HepG2 (cell line): Measurements from ENCODE around the gene DPYSL3. TPM values are rescaled to one million over a fixed set of nuclear protein-coding genes. Genes with fewer than 3 reads are reported as not detected.

Source experiments
- ATAC-seq: fragments of 200-7000 bp; cut with Tn5 transposase; 3 replicates; pipeline ENCODE4 v1.9.1; 2020; ENCODE audit warnings: mild to moderate bottlenecking, moderate library complexity
- BruUV-seq: library from RNA; stranded (reverse); fragments of 400-500 nt; replicated peaks from 2 replicates; lab custom pipeline; 2021; lab: Mats Ljungman, UMichigan
- CTCF ChIA-PET: fragments of 300-600 bp; formaldehyde crosslinking; extraction: SDS; loops from one replicate; lab custom pipeline; 2021; ENCODE audit warnings: low total read pairs, inconsistent platforms, low intra/inter-chr PET ratio; lab: Yijun Ruan, JAX
- POLR2A ChIA-PET: fragments of 350-600 bp; sonication (Branson Sonifier 250); formaldehyde crosslinking; loops from one replicate; lab custom pipeline; 2020; ENCODE audit warnings: antibody characterized with exemption, inconsistent platforms; lab: Yijun Ruan, JAX
- DNase-seq: peaks from one replicate; pipeline ENCODE4 v3.0.0-alpha.2; 2015; ENCODE audit warnings: low spot score
- FAIRE-seq: peaks from 3 replicates; lab custom pipeline; 2011; peaks lifted over from hg19 to GRCh38; lab: Jason Lieb, UNC
- H2AFZ ChIP-seq: one replicate; pipeline ENCODE4 v1.6.1; 2011; ENCODE audit warnings: low read length, inconsistent platforms
- H3K27ac ChIP-seq: fragments of 300-600 bp; 3 replicates; pipeline ENCODE4 v1.8.0; 2011; ENCODE audit warnings: mixed run types, mild to moderate bottlenecking, mixed read lengths, low read length, inconsistent platforms; ENCODE audit not compliant: insufficient read depth; ENCODE audit errors: extremely low read length
- H3K27me3 ChIP-seq, 2 experiments: fragments of 200-600 bp in 1 of 2; 2 replicates in 1 of 2; 3 replicates in 1 of 2; pipeline versions ENCODE4 v1.6.0 to v1.8.0; 2011; ENCODE audit warnings: low read length in 2 of 2, mild to moderate bottlenecking in 2 of 2, moderate library complexity in 2 of 2, inconsistent platforms in 1 of 2; ENCODE audit not compliant: insufficient read depth in 2 of 2, control insufficient read depth in 1 of 2
- H3K36me3 ChIP-seq, 2 experiments: fragments of 200-600 bp in 1 of 2; replicated peaks in 1 of 2; 2 replicates in 1 of 2; 3 replicates in 1 of 2; pipeline versions ENCODE4 v1.5.1 to v1.8.0; 2011; ENCODE audit warnings: low read length in 2 of 2, inconsistent platforms in 1 of 2; ENCODE audit not compliant: insufficient read depth in 2 of 2, control insufficient read depth in 1 of 2
- H3K4me1 ChIP-seq: 2 replicates; pipeline ENCODE4 v1.5.1; 2012; ENCODE audit warnings: low read length, inconsistent platforms; ENCODE audit not compliant: insufficient read depth
- H3K4me2 ChIP-seq: 2 replicates; pipeline ENCODE4 v1.6.0; 2011; ENCODE audit warnings: low read depth, low read length, inconsistent platforms
- H3K4me3 ChIP-seq, 3 experiments: fragments of 200-600 bp in 1 of 3; sonication (generic), shearing (Covaris generic) in 1 of 3; replicated peaks in 1 of 3; 2 replicates each; pipeline ENCODE4 v1.5.1; 2011 to 2016; ENCODE audit warnings: low read length in 3 of 3, inconsistent platforms in 2 of 3, low read depth in 2 of 3, mild to moderate bottlenecking in 2 of 3, control low read depth in 1 of 3, mixed read lengths in 1 of 3; ENCODE audit not compliant: insufficient read depth in 1 of 3
- H3K79me2 ChIP-seq: one replicate; pipeline ENCODE4 v1.6.1; 2011; ENCODE audit warnings: low read length, inconsistent platforms; ENCODE audit not compliant: insufficient read depth
- H3K9ac ChIP-seq: 2 replicates; pipeline ENCODE4 v1.6.0; 2011; ENCODE audit warnings: mild to moderate bottlenecking, low read depth, low read length, inconsistent platforms; ENCODE audit not compliant: insufficient read depth
- H3K9me3 ChIP-seq: 2 replicates; pipeline ENCODE4 v1.5.1; 2012; ENCODE audit warnings: mild to moderate bottlenecking, low read length
- H4K20me1 ChIP-seq: 2 replicates; pipeline ENCODE4 v1.6.0; 2011; ENCODE audit warnings: inconsistent platforms, mild to moderate bottlenecking, low read length, moderate library complexity; ENCODE audit not compliant: insufficient read depth
- HMG20B ChIP-seq: conservative IDR thresholded peaks from 2 replicates; pipeline ENCODE4 v1.6.1; 2016; ENCODE audit warnings: missing genetic modification reagents, missing compliant biosample characterization
- PHF21A ChIP-seq: sonication (generic); formaldehyde crosslinking; IDR thresholded peaks from 2 replicates; pipeline ENCODE4 v1.5.0; 2020; ENCODE audit warnings: mild to moderate bottlenecking, missing genetic modification reagents
- YY1 ChIP-seq: IDR thresholded peaks from 2 replicates; pipeline ENCODE4 v1.6.1; 2011; ENCODE audit warnings: low read length, low read depth, moderate library complexity, mild to moderate bottlenecking; ENCODE audit not compliant: insufficient read depth, insufficient replicate concordance
- ZNF224 ChIP-seq: sonication (generic); formaldehyde crosslinking; IDR thresholded peaks from 2 replicates; pipeline ENCODE4 v1.5.0; 2020; ENCODE audit warnings: mild to moderate bottlenecking, missing genetic modification reagents
- ZNF850 ChIP-seq: sonication (generic); formaldehyde crosslinking; conservative IDR thresholded peaks from 2 replicates; pipeline ENCODE4 v1.9.0; 2021; ENCODE audit warnings: mild to moderate bottlenecking, missing genetic modification reagents
- WGBS: methylation state at CpG from one replicate; pipeline ENCODE4 v1.1.6; 2017; ENCODE audit warnings: low lambda C conversion rate; 5-methylcytosine and 5-hydroxymethylcytosine counted together
- in situ Hi-C: cut with HindIII; loops from 2 replicates; pipeline ENCODE4 v1.10.0; 2017; ENCODE audit warnings: low pct_unique_long_range_greater_than_20kb; ENCODE audit not compliant: extremely low pct_ligation_motif_present
- intact Hi-C: fragments of 100-400 bp; cut with micrococcal nuclease; formaldehyde crosslinking; loops from one replicate; pipeline ENCODE4 v1.10.0; 2022; ENCODE audit not compliant: unreplicated experiment
- polyA plus RNA-seq, 8 experiments: library from polyadenylated mRNA; depleted of rRNA in 3 of 8; stranded (reverse) in 7 of 8; unstranded in 1 of 8; fragments of >200 nt; fragmentation: Illumina TruSeq in 4 of 8; extraction: Trizol in 4 of 8; gene quantifications; 2 replicates each; pipeline versions ENCODE4 v1.2.1 to v1.2.3, GENCODE V29; 2011 to 2016; ENCODE audit warnings: low read depth in 4 of 8, missing spikeins in 1 of 8, mixed read lengths in 1 of 8; ENCODE audit not compliant: insufficient read depth in 1 of 8
- total RNA-seq, 5 experiments: library from RNA; depleted of rRNA; stranded (reverse); fragments of >200 nt; fragmentation: Illumina TruSeq; extraction: Trizol; gene quantifications; 2 replicates each; pipeline ENCODE4 v1.2.3, GENCODE V29; 2016; ENCODE audit warnings: low read depth in 1 of 5

DPYSL3 gene
- total and polyA plus RNA-seq, 2 of the 13 experiments (the other 11 are each of a cell fraction or from before 2014, with no cell fraction given) = 0.08 to 0.15 TPM

DNA sequence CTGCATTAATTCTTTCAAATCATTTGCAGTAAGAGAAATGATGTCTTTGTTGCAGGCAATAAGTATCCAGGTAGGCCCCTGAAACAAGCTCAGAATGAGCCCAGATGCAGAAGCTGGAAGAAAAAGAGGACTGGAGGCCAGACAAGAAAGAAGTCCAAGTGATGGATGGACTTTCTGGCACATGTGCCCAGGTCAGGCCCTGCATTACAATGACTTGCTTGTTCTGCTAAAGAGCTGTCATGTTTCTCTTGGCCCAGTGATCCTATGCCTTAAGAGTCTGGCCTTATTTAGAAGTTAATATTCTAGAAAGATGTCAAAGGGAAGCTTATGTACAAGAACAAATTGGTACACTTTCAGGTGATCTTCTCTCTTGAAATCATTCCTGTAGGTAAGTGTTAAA, 64.8 kb downstream of the DPYSL3 start:
- BruUV-seq = no TSS peak
- H3K4me3 ChIP-seq = no peak overlapping the region
- no peaks in the 10 kb centered on the region for H3K4me1 ChIP-seq
- no peaks in the 10 kb centered on the region for H3K36me3 ChIP-seq
- no peaks in the 10 kb centered on the region for H3K27me3 ChIP-seq
- H2AFZ ChIP-seq = no peak overlapping the region
- no peak overlapping the region for H3K9ac ChIP-seq
- H4K20me1 ChIP-seq = no peaks in the 10 kb centered on the region
- TF ChIP-seq YY1 (no peak), PHF21A (CRISPR knock-in tag) (no peak), ZNF850 (no peak), HMG20B (CRISPR knock-in tag) (no peak)
- no peaks in the 10 kb centered on the region for H3K9me3 ChIP-seq
- intact Hi-C loops (no loop called here), in situ Hi-C loops (no loop called here)
- H3K79me2 ChIP-seq = no peaks in the 10 kb centered on the region
- FAIRE-seq = no peak
- CTCF ChIA-PET = no interaction called here
- no peak overlapping the region for H3K27ac ChIP-seq
- ATAC-seq = no peak
- no peak overlapping the region for H3K4me2 ChIP-seq
- DNase-seq = no peak
- POLR2A ChIA-PET = no interaction called here

DNA sequence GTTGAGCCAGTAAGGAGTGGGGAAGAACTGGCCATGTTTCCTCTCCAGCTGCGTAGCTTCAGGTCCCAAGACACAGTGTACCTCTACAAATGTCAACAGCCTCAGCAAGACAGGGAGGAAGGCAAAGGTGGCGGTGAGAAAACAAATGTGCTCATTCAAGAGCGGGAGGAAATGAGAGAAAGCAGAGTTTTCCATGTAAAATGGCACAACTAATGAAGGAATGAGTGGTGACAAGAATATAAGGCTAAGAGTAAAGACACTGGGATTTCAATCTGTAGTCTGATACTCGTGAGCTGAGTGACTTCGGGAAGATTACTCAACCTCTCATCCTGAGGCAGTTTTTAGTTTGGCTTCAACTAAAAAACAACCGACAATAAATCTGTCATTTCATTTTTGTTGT, 67.6 kb downstream of the DPYSL3 start:
- BruUV-seq = no TSS peak
- Histone ChIP-seq H4K20me1 (no peaks in the 10 kb centered on the region), H3K9me3 (no peaks in the 10 kb centered on the region), H3K4me2 (no peak overlapping the region), H3K79me2 (no peaks in the 10 kb centered on the region), H3K36me3 (no peaks in the 10 kb centered on the region), H3K27ac (no peak overlapping the region), H3K4me3 (no peak overlapping the region), H3K9ac (no peak overlapping the region), H3K27me3 (no peaks in the 10 kb centered on the region), H2AFZ (no peak overlapping the region), H3K4me1 (no peaks in the 10 kb centered on the region)
- intact Hi-C loops = no loop called here
- no peak for TF ChIP-seq ZNF224 (CRISPR knock-in tag)
- in situ Hi-C loops = no loop called here
- no peak for DNase-seq
- ChIA-PET CTCF (no interaction called here), POLR2A (no interaction called here)
- WGBS = 31% methylated on average over 6 of the region's 6 CpGs
- no peak for ATAC-seq
- no peak for FAIRE-seq
